Choroid plexus epithelial cell (primary cell): ENCODE data around the gene FAR2.
A peak's percentile ranks its signal among the peaks of the same experiment; 100 is the strongest.

ENCODE experiments used
- DNase-seq: peaks from one replicate; pipeline ENCODE4 v3.0.0-alpha.2; 2010; ENCODE audit warnings: low read depth
- H3K4me3 ChIP-seq: 2 replicates; pipeline ENCODE4 v1.5.1; 2011; ENCODE audit warnings: low read depth, mild to moderate bottlenecking, control low read depth, low read length, moderate library complexity
- CTCF ChIP-seq: conservative IDR thresholded peaks from 2 replicates; pipeline ENCODE4 v1.5.1; 2011; ENCODE audit warnings: low read depth, mild to moderate bottlenecking, control low read depth, inconsistent platforms, low read length, moderate library complexity

FAR2 gene

GRCh38 chr12:29278673-29279420 is 129.8 kb downstream of the FAR2 start:
- DNase-seq, result peak; percentile 30
- TF ChIP-seq CTCF, result no peak
- no peak overlapping the region for H3K4me3 ChIP-seq

GRCh38 chr12:29281371-29282005 is 132.4 kb downstream of the FAR2 start:
- no peak overlapping the region for H3K4me3 ChIP-seq
- no peak for DNase-seq
- TF ChIP-seq CTCF, result no peak

GRCh38 chr12:29282031-29282816 is 133.1 kb downstream of the FAR2 start:
- no peak for TF ChIP-seq CTCF
- no peak overlapping the region for H3K4me3 ChIP-seq
- DNase-seq, result no peak

- TF ChIP-seq CTCF, result no peak
- peak; percentile 59 for DNase-seq
- H3K4me3 ChIP-seq, result no peak overlapping the region
Measured at GRCh38 chr12:29283969-29284700, 135.1 kb downstream of the FAR2 start.

- TF ChIP-seq CTCF, result no peak
- DNase-seq, result peak; percentile 37
- H3K4me3 ChIP-seq, result no peak overlapping the region
Measured at GRCh38 chr12:29286081-29286790, 137.2 kb downstream of the FAR2 start.

- no peak for TF ChIP-seq CTCF
- H3K4me3 ChIP-seq, result no peak overlapping the region
- DNase-seq, result no peak
Measured at GRCh38 chr12:29287622-29288021, 138.5 kb downstream of the FAR2 start.
